HPDE6-E6E7 (cell line): Measurements from ENCODE around the gene ADAMTS4.
"Not testable (repeated sequence)": the region's sequence is repeated elsewhere in the genome, so short reads cannot be mapped to it uniquely, and the experiment has no call there.

Experiments used
- DNase-seq: peaks from one replicate; pipeline ENCODE4 v3.0.0; 2011; ENCODE audit warnings: missing footprints; ENCODE audit errors: extremely low spot score

The ADAMTS4 gene, protein sequence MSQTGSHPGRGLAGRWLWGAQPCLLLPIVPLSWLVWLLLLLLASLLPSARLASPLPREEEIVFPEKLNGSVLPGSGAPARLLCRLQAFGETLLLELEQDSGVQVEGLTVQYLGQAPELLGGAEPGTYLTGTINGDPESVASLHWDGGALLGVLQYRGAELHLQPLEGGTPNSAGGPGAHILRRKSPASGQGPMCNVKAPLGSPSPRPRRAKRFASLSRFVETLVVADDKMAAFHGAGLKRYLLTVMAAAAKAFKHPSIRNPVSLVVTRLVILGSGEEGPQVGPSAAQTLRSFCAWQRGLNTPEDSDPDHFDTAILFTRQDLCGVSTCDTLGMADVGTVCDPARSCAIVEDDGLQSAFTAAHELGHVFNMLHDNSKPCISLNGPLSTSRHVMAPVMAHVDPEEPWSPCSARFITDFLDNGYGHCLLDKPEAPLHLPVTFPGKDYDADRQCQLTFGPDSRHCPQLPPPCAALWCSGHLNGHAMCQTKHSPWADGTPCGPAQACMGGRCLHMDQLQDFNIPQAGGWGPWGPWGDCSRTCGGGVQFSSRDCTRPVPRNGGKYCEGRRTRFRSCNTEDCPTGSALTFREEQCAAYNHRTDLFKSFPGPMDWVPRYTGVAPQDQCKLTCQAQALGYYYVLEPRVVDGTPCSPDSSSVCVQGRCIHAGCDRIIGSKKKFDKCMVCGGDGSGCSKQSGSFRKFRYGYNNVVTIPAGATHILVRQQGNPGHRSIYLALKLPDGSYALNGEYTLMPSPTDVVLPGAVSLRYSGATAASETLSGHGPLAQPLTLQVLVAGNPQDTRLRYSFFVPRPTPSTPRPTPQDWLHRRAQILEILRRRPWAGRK

GRCh38 chr1:161198897-161199431 is at the start of gene ADAMTS4:
ADAMTS4 (minus strand) TSS chr1:161199054; CDS start chr1:161198627, 427 bp downstream.
- DNase-seq, result no peak

DNA sequence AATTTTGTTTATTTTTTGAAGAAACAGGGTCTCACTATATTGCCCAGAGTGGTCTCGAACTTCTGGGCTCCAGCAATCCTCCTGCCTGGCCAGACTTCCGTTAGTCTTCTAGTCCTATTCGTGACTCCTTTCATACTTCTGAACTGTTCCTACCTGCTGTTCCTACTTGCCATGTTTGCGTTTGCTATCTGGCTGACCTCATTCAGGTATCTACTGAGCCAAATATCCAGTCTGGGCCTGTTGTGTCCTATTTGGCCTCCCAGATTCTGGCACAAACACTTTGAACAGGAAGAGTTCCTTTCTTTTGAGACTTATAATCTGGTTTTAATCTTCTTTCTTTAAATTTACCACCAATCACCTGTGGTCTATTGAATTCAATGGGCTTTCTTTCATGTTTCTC is 46.0 kb upstream of the ADAMTS4 start:
- DNase-seq, result peak; percentile 48

GRCh38 chr1:161242313-161242712 is 43.5 kb upstream of the ADAMTS4 start:
- DNase-seq, result no peak

- no peak for DNase-seq
Observed at GRCh38 chr1:161241682-161242081, 42.8 kb upstream of the ADAMTS4 start.

- DNase-seq, result no peak
Observed at GRCh38 chr1:161238039-161238473, 39.2 kb upstream of the ADAMTS4 start, which contains the start of gene NR1I3. NR1I3 (minus strand) TSS chr1:161238203; CDS start chr1:161236565, 1,638 bp downstream.

DNA sequence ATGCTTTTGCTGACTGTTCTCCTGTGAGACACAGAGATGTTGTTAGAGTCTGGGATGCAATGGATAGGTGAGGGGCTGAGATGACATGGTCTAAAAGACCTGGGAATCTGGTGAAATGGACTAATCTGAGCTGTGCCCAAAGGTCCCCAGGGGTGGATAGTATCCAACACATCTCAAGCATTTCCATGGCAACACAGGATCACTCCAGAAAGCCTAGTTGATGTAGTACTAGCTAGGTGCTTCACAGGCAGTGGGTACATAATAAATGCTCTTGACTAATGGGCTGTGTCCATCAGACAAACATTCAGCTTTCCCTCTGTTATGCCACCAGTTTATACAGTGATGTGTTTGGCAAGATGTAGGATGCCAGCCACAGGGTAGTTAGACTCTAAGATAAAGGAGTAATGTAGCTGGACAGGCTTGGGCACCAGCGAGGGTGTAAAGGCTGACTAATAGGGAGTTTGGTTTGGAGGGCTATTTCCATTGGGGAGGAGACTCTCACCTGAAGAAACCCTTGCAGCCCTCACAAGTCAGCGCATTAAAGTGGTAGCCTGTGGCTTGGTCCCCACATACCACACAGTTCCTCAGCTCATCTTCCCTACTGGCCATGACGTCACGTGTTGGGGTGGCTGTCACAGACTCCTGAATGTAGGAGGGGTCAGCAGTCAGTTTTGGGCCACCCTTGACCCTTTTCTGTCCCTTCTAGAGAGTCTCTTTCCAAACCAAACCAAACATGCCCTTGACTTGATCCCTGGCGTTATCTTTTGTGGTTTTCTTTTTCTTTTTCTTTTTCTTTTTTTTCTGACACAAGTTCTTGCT is 37.3 kb upstream of the ADAMTS4 start:
- DNase-seq, result no peak

GRCh38 chr1:161233102-161233501 is 34.2 kb upstream of the ADAMTS4 start:
- DNase-seq, result no peak

DNA sequence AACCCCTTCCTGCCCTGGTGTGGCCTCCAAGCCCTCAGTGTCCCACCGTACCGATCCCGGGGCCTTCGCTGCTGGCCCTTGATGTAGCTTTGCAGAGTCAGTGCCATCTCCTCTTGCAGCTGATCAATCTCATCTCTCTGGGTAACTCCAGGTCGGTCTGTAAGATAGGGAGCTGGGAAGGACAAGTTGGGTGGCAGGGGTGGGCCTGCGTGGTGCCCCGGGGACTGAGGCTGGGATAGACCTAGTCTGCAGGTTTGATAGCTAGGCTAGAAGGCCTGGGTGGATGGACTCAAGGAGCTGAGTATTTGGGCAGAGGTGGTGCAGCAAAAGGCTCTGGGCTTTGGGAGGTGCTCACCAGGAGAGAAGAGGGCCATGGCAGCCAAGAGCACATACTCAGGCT is 31.9 kb upstream of the ADAMTS4 start:
- DNase-seq, result no peak

- DNase-seq, result no peak
Observed at GRCh38 chr1:161229896-161230295, 31.0 kb upstream of the ADAMTS4 start.

GRCh38 chr1:161228032-161228431 is 29.2 kb upstream of the ADAMTS4 start:
- no peak for DNase-seq

GRCh38 chr1:161227196-161227871 is 28.5 kb upstream of the ADAMTS4 start:
- peak; percentile 66 for DNase-seq

GRCh38 chr1:161226759-161227158 is 27.9 kb upstream of the ADAMTS4 start:
- no peak for DNase-seq

DNA sequence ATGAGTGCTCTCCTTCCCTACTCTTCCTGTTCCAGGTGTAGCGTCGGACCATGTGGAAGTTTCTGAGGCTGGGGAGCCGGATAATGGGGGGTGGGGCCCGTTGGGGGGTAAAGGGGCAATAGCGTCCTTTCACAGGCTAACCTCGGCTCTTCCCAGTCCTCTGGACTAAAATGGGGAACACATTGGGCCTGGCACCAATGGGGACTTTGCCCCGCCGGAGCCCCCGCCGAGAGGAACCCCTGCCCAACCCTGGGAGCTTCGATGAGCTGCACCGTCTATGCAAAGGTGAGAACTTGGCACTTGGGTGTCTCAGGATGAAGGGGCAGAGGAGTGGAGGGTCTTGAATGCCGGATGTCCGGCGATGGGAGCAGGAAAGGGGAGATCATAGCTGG is 27.5 kb upstream of the ADAMTS4 start:
- DNase-seq, result no peak

DNA sequence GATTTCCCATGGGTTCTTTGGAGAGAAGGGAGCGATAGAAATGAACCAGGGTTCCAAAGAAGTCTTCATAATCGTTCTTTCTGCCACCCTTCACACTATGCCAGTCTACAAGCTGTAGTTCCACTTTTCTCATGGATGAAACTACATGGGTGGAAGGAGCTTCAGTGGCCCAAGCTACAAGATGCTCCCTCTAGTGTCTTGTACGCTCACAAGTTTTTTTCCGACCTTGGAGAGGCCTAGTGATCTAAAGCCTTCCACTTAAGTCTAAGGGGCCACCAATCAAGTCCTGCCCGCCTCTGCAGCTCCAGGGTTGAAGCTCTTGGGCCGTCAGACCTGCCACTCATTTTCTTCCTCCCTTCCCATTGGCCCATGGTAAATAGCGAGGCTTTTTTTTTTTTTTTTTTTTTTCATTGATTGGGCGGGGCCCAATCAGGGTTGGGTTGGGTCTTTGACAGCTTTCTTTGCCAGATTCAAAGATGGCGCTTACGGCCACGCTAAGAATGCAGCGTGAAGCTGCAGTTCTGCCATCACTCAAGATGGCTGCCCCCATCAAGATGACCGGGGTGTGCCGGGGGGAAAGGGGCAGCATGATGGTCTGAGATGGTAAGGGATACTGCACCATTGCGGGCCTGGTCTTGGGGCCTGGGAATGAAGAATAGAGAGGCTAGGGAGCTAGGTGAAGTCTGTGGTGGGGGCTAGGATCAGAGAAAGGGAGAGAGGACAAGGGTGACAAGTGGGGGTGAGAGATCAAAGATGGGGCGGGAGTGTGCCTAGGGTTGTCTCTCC is 26.9 kb upstream of the ADAMTS4 start, which contains the start of gene TOMM40L:
Gene TOMM40L (plus strand): TSS at position 527 of the 786 bp plus-strand sequence. CDS start 430 bp downstream, outside the sequence.
- DNase-seq, result peak; percentile 95

GRCh38 chr1:161225178-161225533 is 26.3 kb upstream of the ADAMTS4 start:
- DNase-seq, result no peak

GRCh38 chr1:161224695-161225087 is 25.8 kb upstream of the ADAMTS4 start:
- DNase-seq, result not testable (repeated sequence)

DNA sequence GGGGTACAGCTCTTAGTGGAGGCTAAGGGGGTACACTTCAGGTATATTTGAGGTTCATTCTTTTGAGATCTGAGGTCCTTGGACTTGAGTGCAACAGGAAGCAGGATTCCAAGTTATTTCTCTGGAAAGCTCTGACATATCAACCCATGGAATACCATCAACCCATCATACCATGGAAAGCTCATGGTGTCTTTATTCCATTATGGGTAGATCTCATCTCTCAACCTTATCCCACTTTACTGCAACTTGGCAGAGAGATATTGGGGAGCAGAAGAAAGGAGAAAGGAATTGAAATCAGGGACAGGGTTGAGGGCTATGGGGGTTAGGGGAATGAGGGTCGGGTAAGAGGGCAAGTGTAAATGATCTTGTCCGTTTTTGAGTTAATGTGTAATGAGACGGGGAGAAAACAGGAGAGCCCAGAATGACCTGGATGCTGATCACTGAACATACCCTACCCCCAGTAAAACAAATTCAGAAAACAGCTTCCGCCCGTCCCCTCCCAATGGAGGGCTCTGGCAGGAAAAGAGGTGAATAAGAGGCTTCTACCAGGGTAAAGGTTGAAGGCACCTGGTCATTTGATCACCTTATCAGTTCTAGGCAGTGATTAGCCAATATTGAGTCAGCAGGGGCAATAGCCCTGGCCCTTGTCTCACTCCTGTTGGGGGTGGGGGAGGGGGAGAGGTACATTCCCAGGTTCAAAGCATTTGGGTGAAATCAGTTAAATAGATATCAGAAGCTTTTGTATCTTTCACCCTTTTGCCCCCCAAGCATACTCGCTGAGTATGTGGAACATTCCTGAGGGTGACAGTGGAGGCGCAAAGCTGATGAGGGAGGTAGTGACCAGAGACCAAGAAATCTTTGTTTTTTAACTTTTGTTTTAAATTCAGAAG is 25.2 kb upstream of the ADAMTS4 start:
- DNase-seq, result no peak

- DNase-seq, result no peak
Observed at GRCh38 chr1:161222175-161223019, 23.5 kb upstream of the ADAMTS4 start.
